CD4-positive, CD25-positive, alpha-beta regulatory T cell (primary cell): ENCODE results near the gene WDR37. TPM values are rescaled to one million over a fixed set of nuclear protein-coding genes. Genes with fewer than 3 reads are reported as not detected.
A peak's percentile ranks its signal among the peaks of the same experiment; 100 is the strongest.

Experiments used
- ATAC-seq, 2 donors: fragments of 150-1000 bp; cut with Tn5 transposase; one replicate each; pipeline ENCODE4 v1.10.0; 2021; ENCODE audit warnings: low read depth in 2 of 2, moderate number of reproducible peaks in 2 of 2, moderate library complexity in 1 of 2
- DNase-seq, 3 donors: peaks; one replicate each; pipeline versions ENCODE4 v3.0.0 to v3.0.0-alpha.2; 2012 to 2022; ENCODE audit warnings: mixed read lengths in 1 of 3
- H3K27ac ChIP-seq: one replicate; pipeline ENCODE4 v1.7.0; 2013; ENCODE audit warnings: mild to moderate bottlenecking, low read length; ENCODE audit not compliant: insufficient read depth, poor library complexity, severe bottlenecking
- H3K27me3 ChIP-seq: one replicate; pipeline ENCODE4 v1.7.0; 2013; ENCODE audit warnings: low read length; ENCODE audit not compliant: control insufficient read depth, insufficient read depth
- H3K36me3 ChIP-seq: one replicate; pipeline ENCODE4 v1.7.0; 2013; ENCODE audit warnings: mild to moderate bottlenecking, low read length, moderate library complexity; ENCODE audit not compliant: control insufficient read depth, insufficient read depth
- H3K4me1 ChIP-seq: 2 replicates; pipeline ENCODE4 v1.7.0; 2013; ENCODE audit warnings: mild to moderate bottlenecking, low read length; ENCODE audit not compliant: insufficient read depth, control insufficient read depth, poor library complexity, severe bottlenecking
- H3K4me3 ChIP-seq: one replicate; pipeline ENCODE4 v1.7.0; 2013; ENCODE audit warnings: low read depth, mild to moderate bottlenecking, low read length, moderate library complexity
- H3K9me3 ChIP-seq, 2 experiments: 1 replicate in 1 of 2; 2 replicates in 1 of 2; pipeline ENCODE4 v1.7.0; 2013; ENCODE audit warnings: low read length in 2 of 2, mild to moderate bottlenecking in 1 of 2, moderate library complexity in 1 of 2; ENCODE audit not compliant: control insufficient read depth in 2 of 2
- H3K27ac Mint-ChIP-seq, 3 donors: one replicate each; pipeline ENCODE4 v1.8.0; 2020 to 2022; ENCODE audit warnings: mild to moderate bottlenecking in 3 of 3, mixed read lengths in 3 of 3, moderate library complexity in 2 of 3
- H3K27me3 Mint-ChIP-seq: one replicate; pipeline ENCODE4 v1.8.0; 2022; ENCODE audit warnings: mild to moderate bottlenecking, mixed read lengths
- H3K36me3 Mint-ChIP-seq: one replicate; pipeline ENCODE4 v1.8.0; 2020; ENCODE audit warnings: mixed read lengths
- H3K4me1 Mint-ChIP-seq, 4 donors: one replicate each; pipeline ENCODE4 v1.8.0; 2020 to 2022; ENCODE audit warnings: mixed read lengths in 4 of 4, mild to moderate bottlenecking in 1 of 4
- H3K4me3 Mint-ChIP-seq, 4 donors: one replicate each; pipeline ENCODE4 v1.8.0; 2020 to 2022; ENCODE audit warnings: mild to moderate bottlenecking in 4 of 4, mixed read lengths in 4 of 4, moderate library complexity in 3 of 4
- H3K9me3 Mint-ChIP-seq, 7 donors: one replicate each; pipeline ENCODE4 v1.8.0; 2020 to 2022; ENCODE audit warnings: mixed read lengths in 7 of 7, mild to moderate bottlenecking in 3 of 7, moderate library complexity in 2 of 7
- polyA plus RNA-seq, 4 donors: library from polyadenylated mRNA; unstranded; fragments of 300-500 nt; fragmentation: Illumina TruSeq; gene quantifications; one replicate each; pipeline ENCODE4 v1.2.3, GENCODE V29; 2021
- total RNA-seq: library from RNA; stranded (reverse); gene quantifications from one replicate; pipeline ENCODE4 v1.2.3, GENCODE V29; 2022

The WDR37 gene
- total and polyA plus RNA-seq, 5 donors from 2014 or later: 10.6 to 31.6 (median 12.8) TPM

DNA sequence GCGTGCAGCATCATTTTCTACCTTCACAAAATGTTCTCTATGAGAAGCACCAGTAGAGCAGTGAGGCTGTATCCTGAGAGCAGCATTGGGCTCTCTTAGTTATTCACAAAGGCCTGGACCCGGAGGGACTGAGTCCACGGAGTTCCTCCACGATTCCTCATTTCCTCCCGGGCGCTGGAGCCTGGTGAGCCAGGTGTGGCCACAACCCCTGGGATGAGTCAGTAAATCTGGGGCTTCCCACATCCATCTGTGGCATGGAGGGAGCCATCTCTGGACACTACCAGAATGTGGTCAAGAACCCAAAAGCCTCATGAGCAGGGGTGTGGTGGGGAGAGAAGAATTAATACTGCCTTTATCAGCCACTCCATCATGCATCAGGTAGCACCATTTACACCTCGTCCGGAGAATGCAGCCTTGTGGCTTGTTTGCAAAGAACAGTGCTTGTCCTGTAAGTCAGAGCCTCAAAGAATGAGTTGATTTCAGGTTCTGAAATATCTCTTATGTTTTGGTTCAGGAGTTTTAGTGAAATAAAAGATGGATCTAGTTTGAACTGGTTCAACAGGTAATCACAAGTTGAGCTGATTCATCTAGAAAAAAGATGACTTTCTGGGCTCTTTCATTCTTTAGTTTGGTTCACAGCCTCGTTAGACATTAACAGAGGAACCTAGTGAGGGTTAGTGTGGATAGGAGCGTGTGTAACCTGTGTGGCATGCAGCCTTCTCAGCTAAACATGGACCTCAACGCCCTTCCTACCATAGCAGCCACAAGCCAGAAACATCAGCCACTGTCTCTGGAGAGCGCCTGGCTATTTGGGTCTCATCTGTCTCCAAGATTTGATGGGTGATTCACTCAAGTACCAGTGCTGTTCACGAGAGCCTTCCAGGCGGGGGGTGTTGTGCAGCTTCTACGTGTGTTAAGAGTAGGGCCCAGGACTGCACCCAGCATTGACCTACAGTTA is 95.2 kb downstream of the WDR37 start:
- Histone ChIP-seq H3K27ac (no peak overlapping the region), H3K4me1 (peaks cover 5% of the 10 kb centered on the region), H3K9me3 (peaks cover 2% of the 10 kb centered on the region in 2 experiments), H3K27me3 (no peaks in the 10 kb centered on the region), H3K4me3 (no peak overlapping the region), H3K36me3 (no peaks in the 10 kb centered on the region)
- DNase-seq (no peak), ATAC-seq (no peak)
- peaks cover 5 to 24% (median 10%) of the 10 kb centered on the region in 4 donors for H3K4me1 Mint-ChIP-seq
- peak overlapping the region in 1 of 3 donors; percentile 41 for H3K27ac Mint-ChIP-seq
- no peak overlapping the region for H3K4me3 Mint-ChIP-seq
- H3K36me3 Mint-ChIP-seq: no peaks in the 10 kb centered on the region
- H3K9me3 Mint-ChIP-seq: peaks cover 0 to 9% (median 0%) of the 10 kb centered on the region in 7 donors
- no peaks in the 10 kb centered on the region for H3K27me3 Mint-ChIP-seq

DNA sequence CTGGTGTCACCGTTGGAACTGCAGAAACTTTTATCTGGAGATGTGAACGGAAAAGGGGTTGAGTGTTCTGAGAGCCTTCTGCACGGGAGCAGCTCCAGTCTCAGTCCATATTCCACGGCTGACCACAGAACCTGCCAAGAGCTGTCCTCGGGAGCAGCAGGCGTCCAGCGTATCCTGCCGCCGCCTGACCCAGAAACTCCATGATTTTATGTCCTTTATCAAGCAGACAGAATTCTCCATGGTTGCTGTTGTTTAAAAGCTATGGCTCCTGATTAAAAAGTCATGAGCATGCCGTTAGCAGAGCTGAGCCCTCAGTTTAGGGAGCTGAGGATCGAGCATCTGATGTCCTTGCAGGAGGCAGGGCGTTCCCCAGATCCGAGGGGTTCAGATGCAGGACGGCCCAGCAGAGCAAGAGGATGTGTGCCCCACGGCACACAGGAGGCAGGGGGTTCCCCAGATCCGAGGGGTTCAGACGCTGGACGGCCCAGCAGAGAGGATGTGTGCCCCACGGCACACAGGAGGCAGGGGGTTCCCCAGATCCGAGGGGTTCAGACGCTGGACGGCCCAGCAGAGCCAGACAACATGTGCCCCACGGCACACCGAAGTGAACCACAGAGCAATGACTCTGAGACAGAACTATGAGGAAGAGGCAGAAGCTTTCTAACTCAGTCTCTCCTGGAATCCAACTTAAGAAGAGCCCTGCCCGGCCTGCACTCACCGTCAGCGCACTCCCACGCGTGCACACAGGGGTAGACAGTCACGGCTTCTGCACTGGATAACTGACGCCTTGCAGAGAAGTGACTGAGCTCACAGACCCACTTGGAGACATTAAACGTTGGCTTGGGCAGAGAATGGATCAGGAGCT is 96.4 kb downstream of the WDR37 start:
- no peak overlapping the region for H3K27ac Mint-ChIP-seq

DNA sequence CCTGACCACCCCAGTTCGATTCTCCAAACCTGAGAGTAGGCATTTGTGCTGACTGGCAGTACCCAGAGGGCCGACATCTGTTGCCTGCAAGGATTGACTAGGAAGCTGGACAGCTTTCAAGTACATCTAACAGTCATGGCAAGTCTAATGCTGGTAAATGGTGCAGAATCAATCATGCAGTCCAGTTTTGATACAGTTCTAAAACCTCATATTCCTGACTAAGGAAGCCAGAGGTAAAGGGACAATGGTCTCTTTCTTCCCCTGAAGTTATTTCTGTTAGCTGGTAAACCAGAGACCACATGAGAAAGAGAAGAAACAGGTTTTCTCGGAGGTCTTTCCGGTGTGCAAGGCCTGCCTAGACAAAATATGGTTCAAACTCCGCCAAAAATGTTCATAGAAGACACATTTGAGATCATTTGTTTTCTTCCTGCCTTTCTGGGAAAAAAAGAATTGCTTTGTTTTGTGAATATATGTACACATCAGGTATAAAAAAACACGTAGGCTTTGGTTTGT is 97.1 kb downstream of the WDR37 start:
- Mint-ChIP-seq H3K4me1 (peaks cover 5 to 24% (median 10%) of the 10 kb centered on the region in 4 donors), H3K27me3 (no peaks in the 10 kb centered on the region), H3K27ac (no peak overlapping the region), H3K36me3 (no peaks in the 10 kb centered on the region), H3K4me3 (no peak overlapping the region), H3K9me3 (no peaks in the 10 kb centered on the region)
- H3K9me3 ChIP-seq: no peaks in the 10 kb centered on the region
- DNase-seq (peak in 1 of 3 donors; percentile 43), ATAC-seq (no peak)
- H3K4me3 ChIP-seq: no peak overlapping the region
- no peak overlapping the region for H3K27ac ChIP-seq
- H3K36me3 ChIP-seq: no peaks in the 10 kb centered on the region
- no peaks in the 10 kb centered on the region for H3K27me3 ChIP-seq
- peaks cover 5% of the 10 kb centered on the region for H3K4me1 ChIP-seq

More for the DNA sequence above, 96.4 kb downstream of the WDR37 start:
- DNase-seq (no peak), ATAC-seq (no peak)
- Histone ChIP-seq H3K4me1 (peaks cover 5% of the 10 kb centered on the region), H3K36me3 (no peaks in the 10 kb centered on the region), H3K27ac (no peak overlapping the region), H3K27me3 (no peaks in the 10 kb centered on the region), H3K4me3 (no peak overlapping the region), H3K9me3 (no peaks in the 10 kb centered on the region)
- Mint-ChIP-seq H3K27me3 (no peaks in the 10 kb centered on the region), H3K4me3 (no peak overlapping the region), H3K9me3 (no peaks in the 10 kb centered on the region), H3K36me3 (no peaks in the 10 kb centered on the region), H3K4me1 (peaks cover 5 to 24% (median 10%) of the 10 kb centered on the region in 4 donors)

DNA sequence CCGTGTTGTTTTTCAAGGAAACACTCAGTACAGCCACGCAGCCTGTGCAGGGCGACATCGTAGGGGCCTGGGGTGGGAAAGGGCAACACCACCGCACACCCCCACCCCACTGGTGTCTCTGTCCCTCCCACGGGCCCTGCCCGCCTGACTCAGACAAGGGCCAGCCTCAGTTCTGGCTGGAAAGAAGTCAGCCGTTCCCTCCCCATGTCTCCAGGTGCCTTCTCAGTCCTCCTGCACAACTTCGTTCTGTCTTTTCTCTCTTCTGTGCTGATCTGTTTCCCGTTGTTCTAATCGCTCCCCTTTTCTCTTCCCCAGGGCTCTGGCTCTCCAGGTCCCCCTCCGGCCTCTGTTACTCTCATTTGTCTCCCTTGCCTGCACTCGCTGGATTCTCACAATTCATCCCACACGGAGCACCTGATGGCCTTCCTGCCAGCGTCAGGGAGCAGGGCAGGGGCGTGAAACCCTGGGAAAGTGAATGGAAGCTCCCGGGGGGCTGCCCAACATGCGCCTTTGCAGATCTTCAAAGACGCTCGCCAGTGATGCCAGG is 97.7 kb downstream of the WDR37 start:
- Mint-ChIP-seq H3K27me3 (no peaks in the 10 kb centered on the region), H3K36me3 (no peaks in the 10 kb centered on the region), H3K4me1 (peaks cover 5 to 22% (median 10%) of the 10 kb centered on the region in 4 donors), H3K4me3 (no peak overlapping the region), H3K27ac (no peak overlapping the region), H3K9me3 (no peaks in the 10 kb centered on the region)
- Histone ChIP-seq H3K27me3 (no peaks in the 10 kb centered on the region), H3K9me3 (no peaks in the 10 kb centered on the region), H3K27ac (no peak overlapping the region), H3K36me3 (no peaks in the 10 kb centered on the region), H3K4me3 (no peak overlapping the region), H3K4me1 (peaks cover 5% of the 10 kb centered on the region)
- DNase-seq: no peak
- no peak for ATAC-seq

DNA sequence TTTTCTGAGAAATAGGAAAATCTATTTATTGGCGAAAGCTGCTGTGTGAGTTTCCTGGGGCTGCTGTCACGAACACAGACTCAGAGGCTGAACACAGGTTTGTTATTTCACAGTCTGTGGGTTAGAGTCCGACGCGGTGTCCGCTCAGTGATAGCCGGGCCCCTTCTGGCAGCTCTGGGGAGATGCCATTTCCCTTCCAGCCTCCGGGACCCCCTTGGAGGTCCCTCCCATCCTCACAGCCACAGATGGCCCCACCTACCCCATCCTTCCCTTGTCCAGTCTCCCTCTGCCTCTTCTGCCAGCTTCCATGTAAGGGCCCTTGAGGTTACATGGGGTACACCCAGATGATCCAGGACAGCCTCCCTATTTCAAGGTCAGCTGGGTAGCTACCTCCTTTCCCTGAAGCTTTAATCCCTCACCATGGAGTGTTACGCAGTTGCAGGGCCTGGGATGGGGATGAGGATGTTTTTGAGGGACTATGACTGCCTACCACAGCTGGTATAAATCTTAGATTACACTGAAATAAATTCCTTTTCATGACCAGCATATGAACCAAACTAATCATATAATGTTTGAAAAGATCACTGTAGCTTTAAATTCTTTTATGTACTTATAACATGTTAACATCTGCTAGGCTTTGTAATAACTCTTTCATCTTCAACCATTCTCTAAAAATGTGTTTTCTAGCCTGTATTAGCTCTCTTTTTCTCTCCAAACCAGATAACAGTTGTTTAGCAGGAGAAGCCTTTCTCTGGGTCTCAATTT is 98.5 kb downstream of the WDR37 start:
- DNase-seq (no peak), ATAC-seq (no peak)
- Mint-ChIP-seq H3K36me3 (no peaks in the 10 kb centered on the region), H3K9me3 (no peaks in the 10 kb centered on the region), H3K27me3 (no peaks in the 10 kb centered on the region), H3K27ac (peak overlapping the region in 1 of 3 donors; percentile 12), H3K4me3 (no peak overlapping the region), H3K4me1 (peaks cover under 1 to 14% (median 7%) of the 10 kb centered on the region in 4 donors)
- Histone ChIP-seq H3K27ac (no peak overlapping the region), H3K27me3 (no peaks in the 10 kb centered on the region), H3K9me3 (no peaks in the 10 kb centered on the region), H3K4me1 (peaks cover 5% of the 10 kb centered on the region), H3K4me3 (no peak overlapping the region), H3K36me3 (no peaks in the 10 kb centered on the region)

DNA sequence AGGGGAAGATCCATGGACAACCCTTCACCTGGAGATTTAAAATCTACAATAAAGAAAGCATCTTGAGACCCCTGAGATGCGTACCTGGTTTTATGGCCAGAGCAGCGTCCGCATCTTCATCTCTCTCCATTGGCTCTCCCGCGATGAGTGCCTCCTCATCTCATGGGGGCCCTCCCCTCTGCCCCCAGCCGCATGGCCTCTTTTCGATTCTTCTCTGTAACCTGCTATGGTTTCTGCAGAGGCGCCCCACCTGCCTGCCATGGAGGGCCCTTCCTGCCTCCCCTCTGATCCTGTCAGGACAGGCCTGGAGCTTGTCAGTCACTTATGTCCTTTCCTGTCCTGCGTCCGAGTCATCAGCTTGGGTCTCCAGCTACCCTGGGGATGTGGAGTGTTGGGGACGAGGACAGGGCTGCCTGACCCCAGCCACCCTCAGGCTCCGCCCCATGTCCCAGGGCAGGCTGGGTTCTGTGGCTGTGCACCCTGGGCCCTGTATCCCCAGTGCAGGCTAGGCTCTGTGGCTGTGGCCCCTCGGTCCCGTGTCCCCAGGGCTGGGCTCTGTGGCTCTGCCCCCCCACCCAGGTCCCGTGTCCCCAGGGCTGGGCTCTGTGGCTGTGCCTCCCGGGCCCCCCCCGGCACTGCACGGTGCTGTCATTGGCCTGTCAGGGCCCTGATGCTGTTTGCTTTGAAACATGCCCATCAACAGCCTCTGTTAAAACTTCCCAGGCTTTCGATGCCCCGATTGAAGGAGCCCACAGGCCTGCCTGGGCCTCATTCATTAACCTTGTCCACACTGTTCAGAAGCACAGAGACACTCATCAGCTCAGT is 99.8 kb downstream of the WDR37 start:
- Mint-ChIP-seq H3K36me3 (no peaks in the 10 kb centered on the region), H3K9me3 (no peaks in the 10 kb centered on the region), H3K27me3 (no peaks in the 10 kb centered on the region), H3K4me1 (peaks cover 0 to 2% (median under 1%) of the 10 kb centered on the region in 4 donors), H3K27ac (peak overlapping the region in 1 of 3 donors; percentile 12), H3K4me3 (no peak overlapping the region)
- no peaks in the 10 kb centered on the region for H3K4me1 ChIP-seq
- DNase-seq (no peak), ATAC-seq (no peak)
- no peaks in the 10 kb centered on the region for H3K36me3 ChIP-seq
- no peaks in the 10 kb centered on the region for H3K27me3 ChIP-seq
- H3K4me3 ChIP-seq: no peak overlapping the region
- H3K9me3 ChIP-seq: no peaks in the 10 kb centered on the region
- no peak overlapping the region for H3K27ac ChIP-seq
